Loucy (cell line): Measurements from ENCODE around the gene LRRC46.

Source experiments
- EZH2phosphoT487 ChIP-seq: fragments of 200-600 bp; IDR thresholded peaks from 2 replicates; pipeline ENCODE4 v1.6.1; 2018; ENCODE audit warnings: antibody characterized with exemption, mild to moderate bottlenecking, moderate library complexity, borderline replicate concordance
- TF ChIP-seq, protein P1 (sequence below): fragments of 200-600 bp; sonication (generic); conservative IDR thresholded peaks from 2 replicates; pipeline ENCODE4 v1.5.1; 2014; ENCODE audit warnings: mild to moderate bottlenecking, antibody characterized with exemption, low read length

DNA sequence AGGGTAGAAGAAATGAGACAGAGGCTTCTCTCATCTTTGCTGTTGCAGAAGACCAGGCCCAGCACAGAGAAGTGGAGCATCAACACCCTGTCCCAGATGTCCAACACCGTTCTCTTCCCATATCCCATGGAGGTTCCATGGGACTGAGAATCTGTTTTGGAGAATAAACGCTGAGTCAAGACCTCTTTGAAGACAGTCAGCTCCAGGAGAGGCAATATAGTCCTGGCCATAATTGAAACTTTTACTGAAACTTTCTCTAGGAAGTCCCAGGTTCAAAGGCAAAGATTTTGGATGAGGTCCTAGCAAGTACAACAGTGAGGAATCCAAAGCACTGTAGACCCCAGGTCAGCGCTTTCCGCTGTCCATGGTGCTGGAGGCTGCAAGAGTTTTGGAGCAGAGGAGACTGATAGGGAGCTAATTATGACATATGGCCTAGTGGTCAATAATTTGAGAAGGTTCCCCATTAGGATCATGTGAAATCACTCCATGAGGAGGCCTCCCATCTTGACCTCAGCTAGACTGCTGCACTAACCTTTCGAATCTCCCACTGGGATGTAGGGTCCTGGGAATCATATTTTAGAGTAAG is 45.8 kb upstream of the LRRC46 start:
- TF ChIP-seq, protein P1, sequence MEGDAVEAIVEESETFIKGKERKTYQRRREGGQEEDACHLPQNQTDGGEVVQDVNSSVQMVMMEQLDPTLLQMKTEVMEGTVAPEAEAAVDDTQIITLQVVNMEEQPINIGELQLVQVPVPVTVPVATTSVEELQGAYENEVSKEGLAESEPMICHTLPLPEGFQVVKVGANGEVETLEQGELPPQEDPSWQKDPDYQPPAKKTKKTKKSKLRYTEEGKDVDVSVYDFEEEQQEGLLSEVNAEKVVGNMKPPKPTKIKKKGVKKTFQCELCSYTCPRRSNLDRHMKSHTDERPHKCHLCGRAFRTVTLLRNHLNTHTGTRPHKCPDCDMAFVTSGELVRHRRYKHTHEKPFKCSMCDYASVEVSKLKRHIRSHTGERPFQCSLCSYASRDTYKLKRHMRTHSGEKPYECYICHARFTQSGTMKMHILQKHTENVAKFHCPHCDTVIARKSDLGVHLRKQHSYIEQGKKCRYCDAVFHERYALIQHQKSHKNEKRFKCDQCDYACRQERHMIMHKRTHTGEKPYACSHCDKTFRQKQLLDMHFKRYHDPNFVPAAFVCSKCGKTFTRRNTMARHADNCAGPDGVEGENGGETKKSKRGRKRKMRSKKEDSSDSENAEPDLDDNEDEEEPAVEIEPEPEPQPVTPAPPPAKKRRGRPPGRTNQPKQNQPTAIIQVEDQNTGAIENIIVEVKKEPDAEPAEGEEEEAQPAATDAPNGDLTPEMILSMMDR = no peak
- TF ChIP-seq EZH2phosphoT487 = no peak
